Left kidney (tissue), 2 donors: Measurements from ENCODE around the gene PTPRM. TPM values are rescaled to one million over a fixed set of nuclear protein-coding genes. Genes with fewer than 3 reads are reported as not detected.
"Not testable (repeated sequence)": the region's sequence is repeated elsewhere in the genome, so short reads cannot be mapped to it uniquely, and the experiment has no call there.

ENCODE experiments used
- DNase-seq: peaks from one replicate; pipeline ENCODE4 v3.0.0-alpha.2; 2013
- polyA plus RNA-seq: library from polyadenylated mRNA; unstranded; fragments of 120-200 nt; gene quantifications from one replicate; pipeline ENCODE4 v1.2.1, GENCODE V29; 2013; ENCODE audit not compliant: insufficient read length

The PTPRM gene
- polyA plus RNA-seq, 1 donor, result 107 TPM

DNA sequence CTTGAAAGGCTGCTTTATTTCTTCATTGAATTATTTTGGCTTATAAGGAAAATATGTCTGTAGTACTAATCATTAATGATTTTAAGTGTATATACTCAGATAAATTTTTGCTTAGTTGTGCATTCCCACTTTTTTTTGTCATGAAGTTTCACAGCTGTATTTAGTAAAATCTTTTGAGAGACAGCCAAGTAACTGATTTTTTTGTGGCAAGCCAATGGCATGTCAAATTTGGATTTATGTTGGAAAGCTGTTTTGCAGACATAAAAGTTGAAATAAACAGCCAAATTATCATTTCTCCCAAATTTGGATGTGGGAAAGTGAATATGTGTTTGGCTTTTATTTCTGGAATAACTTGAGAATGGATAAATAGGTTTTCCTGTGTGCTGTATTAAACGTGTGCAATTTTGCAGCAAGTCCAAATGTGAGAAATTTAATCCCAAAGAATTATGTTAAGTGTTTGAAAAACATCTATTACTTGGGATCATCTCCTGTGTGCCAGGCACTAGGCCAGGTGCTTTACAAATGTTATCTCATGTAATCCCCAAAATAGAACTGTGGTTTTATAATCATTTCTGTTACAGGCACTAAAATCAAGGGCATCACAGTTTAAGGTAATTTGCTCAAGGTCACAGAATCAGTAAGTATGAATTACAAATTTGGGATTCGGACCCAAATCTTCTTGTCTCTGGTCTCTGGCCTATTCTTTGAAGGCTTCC lies 160.4 kb downstream of the PTPRM start:
- DNase-seq, result no peak

DNA sequence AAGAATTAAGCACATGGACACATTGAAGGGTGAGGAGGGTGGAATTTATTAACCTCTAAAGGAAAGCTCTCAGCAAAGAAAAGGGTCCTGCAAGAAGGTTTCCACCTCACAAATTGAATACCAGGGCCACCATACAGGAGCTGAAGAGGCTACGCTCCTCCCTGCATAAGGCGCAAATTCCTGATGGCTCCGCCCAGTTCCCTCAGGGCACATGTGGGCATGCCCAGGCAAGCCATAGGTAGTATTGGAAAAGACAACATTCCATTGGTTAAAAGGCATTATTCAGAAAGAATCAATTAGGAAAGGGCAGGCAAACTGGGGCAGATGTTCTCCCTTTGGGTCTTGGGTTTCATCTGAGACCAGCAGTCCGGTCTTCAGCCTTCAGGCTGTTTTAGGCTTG lies 161.2 kb downstream of the PTPRM start:
- DNase-seq, result no peak

GRCh38 chr18:7729868-7730267 lies 162.8 kb downstream of the PTPRM start:
- no peak for DNase-seq

DNA sequence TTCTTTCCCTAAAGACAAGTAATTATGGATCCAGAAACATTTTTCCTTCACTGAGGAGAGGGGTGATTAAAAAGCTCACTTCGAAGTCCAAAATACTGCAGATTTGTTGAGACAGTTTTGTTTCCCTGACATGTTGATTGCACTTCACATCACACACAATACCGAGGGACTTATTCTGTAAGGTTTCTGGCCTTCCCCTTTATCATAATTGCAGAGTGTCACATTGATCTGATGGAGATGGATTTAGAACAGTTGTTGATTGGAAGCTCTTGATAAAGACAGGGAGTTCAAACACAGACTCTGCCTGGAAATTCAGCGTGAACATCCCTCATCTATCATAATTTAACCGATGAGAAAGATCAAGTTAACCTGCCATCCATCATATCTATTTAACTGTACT lies 163.6 kb downstream of the PTPRM start:
- DNase-seq, result no peak

- no peak for DNase-seq
These were observed 166.5 kb downstream of the PTPRM start for GRCh38 chr18:7733642-7734041.

GRCh38 chr18:7735196-7735595 lies 168.1 kb downstream of the PTPRM start:
- DNase-seq, result no peak

DNA sequence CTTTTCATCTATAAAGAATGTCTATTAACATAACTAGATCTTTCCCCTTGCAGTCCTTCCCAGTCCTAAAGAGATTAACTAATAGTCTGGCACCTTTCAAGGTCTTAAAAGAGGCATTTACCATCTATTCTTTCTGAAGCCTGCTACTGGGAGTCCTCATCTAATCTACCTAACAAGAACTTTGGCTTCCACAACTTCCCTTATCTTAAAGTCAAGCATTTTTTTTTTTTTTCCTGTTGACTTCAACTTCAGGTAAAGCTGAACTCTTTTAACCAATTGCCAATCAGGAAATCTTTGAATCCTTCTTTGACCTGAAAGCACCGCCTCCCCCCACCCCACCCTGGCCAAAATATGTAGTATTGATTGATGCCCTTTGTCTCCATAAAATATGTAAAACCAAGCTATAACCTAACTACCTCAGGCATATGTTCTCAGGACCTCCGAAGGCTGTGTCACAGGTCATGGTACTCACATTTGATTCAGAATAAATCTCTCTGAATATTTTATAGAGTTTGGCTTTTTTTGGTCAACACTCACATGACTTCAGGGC lies 168.6 kb downstream of the PTPRM start:
- no peak for DNase-seq

GRCh38 chr18:7736526-7736925 lies 169.4 kb downstream of the PTPRM start:
- not testable (repeated sequence) for DNase-seq

DNA sequence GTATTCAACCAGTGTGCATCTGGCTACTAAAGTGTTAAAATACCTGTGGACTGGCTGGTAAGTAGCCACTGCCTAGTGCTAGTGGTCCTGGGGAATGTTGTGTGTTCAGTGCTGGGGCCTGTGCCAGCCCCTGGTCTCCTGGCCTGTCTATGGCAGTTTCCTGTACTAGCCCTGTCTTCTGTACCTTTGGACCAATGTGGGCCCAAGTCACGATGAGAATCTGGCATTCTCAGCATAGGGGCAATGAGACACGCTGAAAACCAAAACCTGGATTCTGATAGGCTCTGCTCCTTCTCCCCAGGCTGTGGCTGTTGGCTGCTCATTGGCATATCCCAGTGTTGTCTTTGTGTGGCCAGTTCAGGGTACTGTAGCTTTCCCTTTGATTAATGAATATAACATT lies 170.4 kb downstream of the PTPRM start:
- DNase-seq, result no peak

DNA sequence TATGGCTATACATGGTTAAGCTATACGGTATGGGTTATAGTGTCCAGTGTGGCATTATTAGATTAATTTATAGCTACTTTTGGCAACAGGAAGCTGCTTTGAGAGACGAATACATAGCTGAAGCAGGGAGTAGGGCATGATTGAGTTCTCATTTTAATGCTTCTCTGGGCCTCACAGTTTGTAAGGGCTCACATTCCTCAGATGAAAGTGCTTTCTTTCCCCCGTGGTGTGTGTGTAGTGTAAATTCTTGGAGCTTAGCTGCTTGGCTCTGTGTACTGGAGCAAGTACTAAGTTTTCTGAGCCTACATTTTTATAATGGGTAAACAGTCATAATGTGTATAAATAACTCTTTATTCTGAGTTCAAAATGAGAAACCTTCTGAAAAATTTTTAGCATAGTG lies 173.7 kb downstream of the PTPRM start:
- DNase-seq, result no peak

DNA sequence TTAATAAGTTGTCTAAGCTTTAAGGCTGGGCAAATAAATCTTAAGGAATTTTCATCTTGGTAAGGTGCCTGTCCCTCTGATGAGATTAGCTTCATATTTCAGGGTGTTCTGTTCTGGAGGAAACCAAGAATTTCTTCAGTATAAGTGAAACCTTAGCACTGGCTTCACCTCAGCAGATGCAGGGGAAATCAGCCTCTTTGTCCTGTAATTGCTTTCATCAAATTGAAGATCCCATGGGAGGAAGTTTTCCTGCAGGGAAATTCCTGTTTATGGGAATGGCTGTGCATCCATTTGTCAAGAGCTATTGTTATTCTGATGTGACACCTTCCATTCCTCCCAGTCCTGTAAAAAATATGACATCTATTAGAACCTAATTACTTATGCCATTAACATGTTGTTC lies 174.5 kb downstream of the PTPRM start:
- DNase-seq, result no peak

- DNase-seq, result no peak
These were observed 175.1 kb downstream of the PTPRM start for GRCh38 chr18:7742224-7742623.

DNA sequence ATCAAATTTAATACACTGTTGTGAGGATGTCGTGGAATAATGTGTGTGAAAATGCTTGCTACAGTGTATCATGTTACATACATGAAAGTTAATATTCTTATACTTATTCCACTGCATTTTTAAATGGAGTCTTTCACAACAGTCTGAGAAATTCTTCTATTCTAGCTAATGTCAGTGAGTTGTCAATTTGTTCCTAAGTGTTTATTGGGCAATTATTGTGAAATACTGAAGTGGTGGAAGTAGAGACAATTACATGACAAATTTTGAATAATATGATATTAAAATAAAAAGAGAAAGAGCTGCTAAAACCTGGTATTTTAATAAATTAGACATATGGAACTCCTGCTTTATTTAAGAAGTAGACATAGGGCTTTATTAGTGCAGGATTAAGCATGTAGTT lies 176.1 kb downstream of the PTPRM start:
- no peak for DNase-seq

- no peak for DNase-seq
These were observed 179.0 kb downstream of the PTPRM start for GRCh38 chr18:7746106-7746505.

DNA sequence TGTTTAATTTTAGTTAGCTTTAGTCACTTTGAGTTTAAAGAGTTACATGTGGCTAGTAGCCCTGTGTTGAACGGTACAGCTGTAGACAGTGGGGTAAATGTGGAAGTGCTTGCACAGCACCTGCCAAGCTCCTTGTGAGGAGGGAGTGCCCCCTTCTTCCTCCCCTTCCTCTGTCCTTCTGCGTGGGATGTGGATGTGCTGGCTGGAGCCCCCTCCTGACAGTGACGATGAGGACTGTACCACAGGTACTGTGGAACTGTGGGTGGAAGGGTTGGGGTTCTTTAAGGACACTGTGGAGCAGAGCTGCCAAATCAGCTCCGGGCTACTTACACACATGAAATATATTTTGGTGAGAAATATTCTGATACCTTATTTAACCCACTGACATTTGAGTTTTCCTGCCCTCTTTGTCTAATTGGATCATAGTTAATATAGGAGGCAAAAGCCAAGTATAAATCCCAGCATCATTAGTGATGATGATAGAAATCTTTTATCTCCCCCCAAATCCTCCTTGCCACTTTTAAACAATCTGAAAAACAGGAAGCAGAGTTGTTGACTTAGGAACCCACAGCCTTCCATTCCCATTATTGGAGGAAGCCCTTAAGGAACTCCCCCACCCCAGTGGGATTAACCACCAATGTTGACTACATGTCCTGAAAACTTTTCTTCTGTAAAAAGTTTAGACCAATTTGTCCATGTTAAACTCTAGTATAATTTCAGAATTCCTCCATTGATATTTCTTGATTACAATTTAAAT lies 181.3 kb downstream of the PTPRM start:
- no peak for DNase-seq

DNA sequence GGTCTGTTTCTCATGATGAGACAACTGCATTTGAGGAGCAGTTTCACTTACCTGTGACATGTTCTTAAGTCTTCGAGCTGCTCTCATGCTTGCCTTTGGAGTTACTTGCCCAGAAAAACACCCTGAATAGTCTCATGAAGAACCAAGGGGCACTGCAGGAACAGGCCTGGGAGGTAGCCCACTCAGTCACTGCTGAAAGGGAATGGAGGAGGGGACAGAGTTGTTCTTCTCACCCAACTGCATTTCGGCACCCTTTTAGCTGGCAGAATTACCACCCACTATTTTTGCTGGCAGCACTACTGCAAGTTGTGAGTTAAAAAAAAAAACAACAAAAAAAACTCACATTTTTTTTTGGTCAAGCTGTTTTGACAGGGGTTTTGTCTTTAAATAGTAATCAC lies 181.9 kb downstream of the PTPRM start:
- DNase-seq, result no peak

GRCh38 chr18:7749510-7749981 lies 182.4 kb downstream of the PTPRM start:
- DNase-seq, result no peak

DNA sequence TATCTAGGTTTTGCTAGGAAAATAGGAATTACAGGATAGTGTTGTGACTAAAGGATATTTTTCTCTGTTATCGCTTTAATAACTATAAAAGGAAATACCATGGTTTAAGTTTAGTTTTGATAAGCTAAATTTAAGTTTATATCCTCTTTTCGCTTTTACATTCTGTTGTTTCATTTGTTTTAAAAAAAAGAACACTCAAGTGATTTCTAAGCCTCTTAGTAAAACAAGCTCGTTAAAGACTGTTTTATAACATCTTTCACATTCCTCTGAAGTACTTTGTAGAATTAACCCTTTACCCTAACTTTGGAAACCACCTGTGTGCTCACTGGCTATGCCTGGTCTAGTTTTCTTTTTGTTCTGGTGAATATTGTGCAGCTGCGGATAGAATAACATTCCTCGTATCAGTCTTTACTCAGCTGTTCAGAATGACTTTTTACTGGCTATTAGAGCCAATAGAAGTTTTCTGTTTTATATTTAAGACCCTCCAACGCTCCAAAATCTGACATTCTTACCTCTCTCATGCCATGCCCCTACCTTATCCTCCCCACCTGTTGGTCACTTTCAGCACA lies 183.1 kb downstream of the PTPRM start:
- peak; percentile 46 for DNase-seq

- no peak for DNase-seq
These were observed 183.8 kb downstream of the PTPRM start for GRCh38 chr18:7750966-7751365.

DNA sequence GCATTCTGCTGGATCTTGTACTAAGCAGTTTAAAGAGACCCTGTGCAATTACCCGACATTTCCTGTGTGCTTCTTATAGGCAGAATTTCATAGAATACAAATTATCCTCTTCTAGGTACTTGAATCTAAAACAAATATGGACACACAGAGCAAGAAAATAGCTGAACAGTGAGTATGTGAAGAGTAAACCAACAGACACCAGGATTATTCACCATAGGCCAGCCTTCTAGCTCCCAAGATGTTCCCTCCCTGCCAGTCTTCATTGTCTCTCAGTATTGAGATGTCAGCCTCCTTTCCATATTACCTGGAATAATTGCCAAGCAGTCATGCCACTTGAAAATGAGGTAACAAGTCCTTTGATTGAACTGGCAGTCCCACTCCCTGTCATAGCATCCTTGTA lies 187.1 kb downstream of the PTPRM start:
- no peak for DNase-seq

DNA sequence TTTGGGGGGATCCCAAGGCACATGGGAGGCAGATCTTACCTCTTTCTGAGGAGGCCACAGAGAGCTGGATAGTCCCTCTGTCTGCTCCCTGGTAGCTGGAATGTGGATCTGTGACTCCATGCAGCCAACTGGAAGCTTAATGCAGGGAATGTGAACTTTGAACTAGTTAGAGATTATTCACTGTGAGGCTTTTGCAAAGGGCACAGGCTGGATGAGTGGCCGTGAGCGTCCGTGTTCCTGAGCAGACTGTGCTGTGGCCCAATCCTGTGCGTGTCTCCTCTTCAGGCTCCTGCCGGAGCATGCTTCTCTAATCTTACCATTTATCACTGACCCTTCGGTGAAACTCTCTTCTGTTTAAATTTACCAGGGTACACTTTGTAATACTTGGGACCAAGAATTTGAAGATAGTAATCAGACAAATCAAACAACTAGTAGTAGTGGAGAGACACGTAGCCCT lies 187.6 kb downstream of the PTPRM start:
- no peak for DNase-seq

- no peak for DNase-seq
These were observed 188.8 kb downstream of the PTPRM start for GRCh38 chr18:7755753-7756475.
